HG03103 (cell line): ENCODE data around the gene ZFHX3.
"Not testable (repeated sequence)": the region's sequence is repeated elsewhere in the genome, so short reads cannot be mapped to it uniquely, and the experiment has no call there.

Source experiments
- ATAC-seq: cut with Tn5 transposase; IDR thresholded peaks from one replicate; pipeline ENCODE4 v1.9.1; 2021; ENCODE audit warnings: low read depth; ENCODE audit not compliant: unreplicated experiment

The ZFHX3 gene

DNA sequence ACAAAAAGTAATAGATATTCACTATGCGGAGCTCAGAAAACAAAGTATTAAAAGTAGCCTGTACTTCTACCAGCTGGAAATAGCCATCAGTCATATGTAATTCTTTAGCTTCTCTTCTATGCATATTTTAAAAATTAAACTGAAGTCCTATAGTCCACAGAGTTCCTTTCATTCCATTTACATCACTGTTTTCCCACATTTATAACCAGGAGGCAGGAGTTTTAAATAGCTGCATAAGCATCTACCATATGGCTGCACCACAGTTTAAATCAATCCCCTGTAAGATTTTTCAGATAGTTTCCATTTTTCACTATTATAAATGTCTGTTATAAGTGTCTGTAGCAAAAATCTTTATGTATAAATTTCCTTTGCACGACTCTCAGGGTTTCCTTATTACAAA is 45.1 kb downstream of the ZFHX3 start:
- ATAC-seq = no peak

DNA sequence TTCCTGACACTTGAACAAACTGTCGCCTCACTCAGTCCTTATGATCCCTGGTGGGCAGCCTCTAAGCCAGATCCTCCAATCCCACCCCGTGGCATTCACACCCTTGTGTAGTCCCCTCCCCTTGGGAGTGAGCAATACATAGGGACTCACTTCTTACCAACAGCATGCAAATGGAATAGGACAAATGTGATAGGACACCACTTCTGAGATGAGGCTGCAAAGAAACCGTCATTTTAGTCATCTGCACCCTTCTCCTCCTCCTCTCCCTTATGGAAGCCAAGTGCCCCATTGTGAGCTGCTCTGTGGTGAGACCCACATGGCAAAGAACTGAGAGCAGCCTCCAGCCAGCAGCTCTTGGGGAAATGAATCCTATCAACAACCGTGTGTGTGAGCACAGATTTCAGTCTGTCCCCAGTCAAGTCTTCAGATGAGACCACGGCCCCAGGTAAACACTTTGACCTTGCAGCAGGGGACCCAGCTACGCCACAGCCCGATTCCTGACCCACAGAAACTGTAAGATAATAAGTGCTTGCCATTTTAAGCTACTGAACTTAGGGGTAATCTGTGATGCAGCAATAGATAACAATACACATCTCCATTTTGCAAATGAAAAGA is 46.9 kb downstream of the ZFHX3 start:
- ATAC-seq = no peak

DNA sequence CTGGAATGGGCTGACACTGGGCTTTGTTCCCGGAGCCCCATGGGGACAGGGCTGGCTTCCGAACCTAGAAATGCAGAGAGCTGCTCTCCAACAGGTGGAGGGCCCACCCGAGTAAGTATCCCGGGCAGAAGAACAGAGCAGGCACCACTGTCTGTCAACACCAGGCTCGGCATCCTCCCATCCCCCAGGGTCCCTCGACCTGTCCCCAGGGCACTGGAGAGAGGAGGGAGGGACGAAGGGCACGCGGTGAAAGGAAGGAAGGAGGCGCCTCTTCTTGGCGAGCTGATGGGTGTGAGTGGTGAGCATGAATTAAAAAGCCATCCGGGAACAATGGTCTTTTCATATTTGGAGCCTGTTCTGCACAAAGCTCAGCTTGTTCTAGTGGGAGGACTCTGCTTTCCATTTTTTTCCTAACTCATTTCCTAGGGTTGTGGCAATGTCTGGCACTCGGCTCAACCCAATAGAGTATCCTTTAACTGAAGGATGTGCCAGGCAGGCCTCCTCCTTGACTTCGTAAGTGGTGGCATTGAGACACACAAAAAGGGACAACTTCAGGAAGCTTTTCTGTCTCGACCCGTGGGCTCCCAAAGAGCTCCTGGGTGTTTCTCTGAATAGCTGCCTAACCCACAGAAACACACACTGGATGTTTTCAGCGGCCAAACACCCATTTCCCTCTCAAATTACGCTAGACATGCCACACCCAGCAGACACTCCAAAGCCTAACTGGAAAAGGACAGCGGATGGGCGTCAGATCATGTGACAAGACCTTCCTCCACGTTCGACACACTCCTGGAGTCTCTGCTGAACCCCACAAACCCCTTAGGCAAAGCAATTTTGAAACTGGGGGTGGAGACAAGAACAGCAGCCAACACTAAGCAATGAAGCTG is 47.7 kb downstream of the ZFHX3 start:
- ATAC-seq = no peak

DNA sequence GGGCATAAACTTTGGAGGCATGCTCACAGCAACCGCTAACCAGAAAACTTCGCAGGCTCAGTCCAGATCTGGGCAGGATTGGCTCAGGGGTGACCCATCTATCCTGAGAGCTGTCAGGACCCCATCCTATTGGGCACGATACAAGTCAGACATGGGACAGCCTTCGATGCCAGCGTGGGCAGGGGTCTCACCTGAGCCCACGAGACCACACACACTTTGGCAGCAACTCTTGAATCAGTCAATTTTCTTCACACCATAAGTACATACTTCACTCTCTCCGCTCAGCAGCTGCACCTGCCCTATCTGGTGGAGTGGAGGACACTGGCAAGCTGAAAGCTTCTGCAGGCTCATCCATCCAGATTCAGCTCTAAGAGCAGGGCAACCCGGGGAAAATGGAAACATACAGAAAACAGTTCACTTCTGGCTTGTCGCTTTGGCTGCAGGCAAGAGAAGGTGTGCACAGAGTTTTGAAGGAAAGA is 48.3 kb downstream of the ZFHX3 start:
- ATAC-seq = no peak

DNA sequence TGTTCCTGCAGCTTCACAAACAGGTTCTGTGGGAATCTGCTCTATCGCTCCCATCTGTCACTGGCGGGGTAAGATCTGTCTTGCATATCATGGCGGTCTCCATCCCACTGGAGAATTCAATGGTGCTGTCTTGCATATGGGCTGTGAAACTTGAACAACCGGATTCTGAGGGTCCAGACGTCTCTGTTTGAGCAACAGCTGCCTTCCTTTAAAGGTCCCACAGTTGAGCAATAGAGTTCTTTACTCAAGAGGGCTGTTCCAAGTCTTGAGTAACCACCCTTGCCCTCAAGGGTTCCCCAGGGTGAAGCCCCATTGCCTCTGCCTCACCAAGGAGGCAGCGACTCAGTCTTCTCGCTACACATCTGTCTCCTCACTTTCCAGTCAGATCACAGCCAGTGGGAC is 50.8 kb downstream of the ZFHX3 start:
- no peak for ATAC-seq

DNA sequence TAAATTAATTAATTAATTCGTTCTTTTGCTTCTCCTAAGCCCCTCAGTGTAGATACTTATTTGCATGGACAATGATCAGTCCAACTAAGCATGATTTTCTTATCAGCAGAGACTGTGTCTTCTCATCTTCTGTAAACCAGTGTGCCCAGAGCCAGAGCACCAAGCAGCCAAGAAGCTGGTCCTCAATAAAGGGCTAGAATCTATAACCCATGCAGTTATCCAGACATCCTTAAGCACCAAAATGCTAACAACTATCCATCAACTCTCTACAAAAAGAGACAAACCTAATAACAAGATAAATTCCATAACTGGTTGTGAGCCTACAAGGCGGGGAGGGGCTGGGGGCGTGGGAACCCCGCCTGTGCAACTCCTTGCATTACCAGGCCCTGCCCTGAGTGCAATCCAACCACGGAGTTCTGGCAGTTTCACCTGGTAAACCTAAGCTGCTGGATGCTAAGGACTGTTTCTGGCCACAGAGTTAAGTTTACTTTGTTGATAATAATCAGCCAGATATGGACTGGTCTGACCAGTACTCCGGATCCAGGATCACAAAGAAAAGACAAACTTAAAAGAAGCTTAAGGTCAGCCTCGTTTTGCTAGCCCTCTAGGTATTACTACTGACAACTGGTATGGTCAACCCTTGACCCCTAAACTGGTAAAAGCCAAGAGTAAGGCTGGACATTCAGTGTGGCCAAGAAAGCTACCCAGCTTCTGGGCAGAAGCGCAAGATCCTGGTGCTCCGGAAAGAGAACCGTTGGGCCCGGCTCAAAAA is 51.5 kb downstream of the ZFHX3 start:
- no peak for ATAC-seq

DNA sequence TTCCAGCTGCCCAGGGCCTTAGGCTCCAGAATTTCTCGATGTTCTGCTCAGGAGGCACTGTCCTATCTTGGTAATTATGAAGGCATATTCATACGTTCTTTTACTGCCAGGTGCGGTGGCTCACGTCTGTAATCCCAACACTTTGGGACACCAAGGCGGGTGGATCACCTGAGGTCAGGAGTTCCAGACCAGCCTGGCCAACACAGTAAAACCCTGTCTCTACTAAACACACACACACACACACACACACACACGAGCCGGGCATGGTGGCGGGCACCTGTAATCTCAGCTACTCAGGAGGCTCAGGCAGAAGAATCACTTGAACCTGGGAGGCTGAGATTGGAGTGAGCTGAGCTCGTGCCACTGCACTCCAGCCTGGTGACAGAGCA is 52.1 kb downstream of the ZFHX3 start:
- not testable (repeated sequence) for ATAC-seq

DNA sequence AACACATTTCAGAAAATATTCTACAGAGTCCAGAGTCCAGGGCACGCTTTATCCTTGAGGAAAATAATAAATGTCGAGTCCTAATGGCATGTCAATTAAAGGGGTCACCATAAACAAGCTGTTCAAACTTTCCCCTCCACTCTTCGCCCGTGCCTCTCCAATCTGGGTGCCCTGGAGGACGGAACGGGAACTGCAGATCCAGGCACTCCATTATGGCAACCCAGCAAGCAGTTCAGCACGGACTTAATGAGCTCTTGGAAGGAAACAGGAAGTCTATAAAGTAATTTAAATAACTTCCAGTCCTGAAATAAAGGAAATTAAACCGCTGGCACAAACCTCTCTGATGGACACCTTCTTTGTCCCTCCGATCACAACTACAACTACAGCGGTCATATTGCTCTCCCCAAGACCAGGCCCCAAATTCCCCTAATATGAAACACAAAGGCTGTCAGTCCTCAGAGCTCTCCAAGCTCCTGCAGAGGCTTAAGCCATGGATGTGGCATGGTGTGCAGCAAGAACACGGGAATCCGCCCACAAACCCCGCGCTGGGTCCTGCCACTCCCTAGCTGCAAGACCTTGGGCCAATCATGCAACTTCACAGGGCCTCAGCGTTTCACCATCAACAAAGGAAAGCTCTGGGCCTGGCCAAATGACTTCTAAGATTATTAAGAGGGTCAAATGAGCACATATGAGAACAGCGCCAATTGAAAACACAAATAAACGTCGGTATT is 52.6 kb downstream of the ZFHX3 start:
- ATAC-seq = no peak

DNA sequence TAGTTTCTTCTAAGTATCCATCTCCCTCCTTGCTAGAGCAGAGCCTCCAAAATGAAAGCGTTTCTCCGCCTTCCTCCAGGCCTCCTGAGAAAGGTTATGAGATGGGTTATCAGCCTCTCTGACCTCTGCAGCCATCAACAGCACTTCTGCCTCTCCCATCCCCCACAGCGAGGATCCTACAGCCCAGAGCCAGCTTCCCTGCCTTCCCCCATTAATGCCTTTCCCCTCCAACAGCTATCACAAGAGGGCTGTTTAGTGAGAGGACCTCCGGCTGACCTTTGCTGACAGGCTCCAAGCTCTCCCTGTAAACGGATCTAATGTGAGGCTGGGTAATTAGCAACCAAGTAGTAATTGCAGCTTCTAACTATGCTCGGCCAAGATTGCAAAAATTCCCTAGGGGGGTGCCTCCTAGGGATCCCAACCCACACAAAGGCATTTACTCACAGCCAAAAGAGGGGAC is 55.8 kb downstream of the ZFHX3 start:
- no peak for ATAC-seq

DNA sequence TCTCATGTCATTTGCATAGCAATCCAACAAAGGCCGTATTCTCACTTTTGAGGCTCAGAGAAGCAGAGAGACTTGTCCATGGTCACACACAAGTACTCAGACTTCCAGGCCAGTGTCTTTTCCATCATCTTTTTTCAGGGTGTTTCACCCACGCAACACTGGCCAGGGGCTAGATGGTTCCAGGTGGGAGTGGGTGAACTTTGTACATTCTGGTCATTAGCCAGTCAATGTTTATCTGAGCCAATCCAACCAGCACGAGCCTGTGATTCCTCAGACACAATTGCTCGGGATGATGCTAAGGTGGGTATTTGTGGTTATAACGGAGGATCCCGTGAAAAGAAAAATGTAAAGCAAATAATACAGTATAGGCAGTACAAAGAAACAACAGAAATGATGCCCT is 56.3 kb downstream of the ZFHX3 start:
- no peak for ATAC-seq

DNA sequence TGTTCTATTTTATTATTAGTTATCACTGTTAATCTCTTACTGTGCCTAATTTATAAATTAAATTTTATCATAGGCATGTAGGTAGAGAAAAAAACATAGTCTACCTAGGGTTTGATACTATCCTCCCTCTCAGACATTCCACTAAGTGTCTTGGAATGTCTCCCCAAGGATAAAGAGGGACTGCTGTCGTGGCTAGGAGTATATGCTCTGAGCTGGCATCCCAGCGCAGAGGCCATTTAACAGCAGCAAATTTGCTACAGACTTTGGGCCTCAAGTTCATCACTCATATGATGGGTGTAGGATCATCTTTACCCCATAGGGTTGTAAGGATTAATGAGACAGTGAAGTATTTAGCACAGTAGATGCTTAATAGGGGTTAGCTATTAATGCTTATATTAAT is 56.7 kb downstream of the ZFHX3 start:
- ATAC-seq = no peak

DNA sequence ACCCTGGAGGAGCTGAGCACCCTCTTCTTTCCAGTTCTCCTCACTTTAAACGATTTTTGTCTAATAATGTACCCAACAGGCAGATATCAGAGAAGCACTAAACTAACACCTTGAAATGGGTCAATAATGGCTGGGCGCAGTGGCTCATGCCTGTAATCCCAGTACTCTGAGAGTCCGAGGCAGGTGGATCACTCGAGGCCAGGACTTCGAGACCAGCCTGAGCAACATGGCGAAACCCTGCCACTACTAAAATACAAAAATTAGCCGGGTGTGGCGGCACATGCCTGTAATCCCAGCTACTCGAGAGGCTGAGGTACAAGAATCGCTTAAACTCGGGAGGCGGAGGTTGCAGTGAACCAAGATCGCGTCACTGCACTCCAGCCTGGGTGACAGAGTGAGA is 57.4 kb downstream of the ZFHX3 start:
- ATAC-seq = no peak

DNA sequence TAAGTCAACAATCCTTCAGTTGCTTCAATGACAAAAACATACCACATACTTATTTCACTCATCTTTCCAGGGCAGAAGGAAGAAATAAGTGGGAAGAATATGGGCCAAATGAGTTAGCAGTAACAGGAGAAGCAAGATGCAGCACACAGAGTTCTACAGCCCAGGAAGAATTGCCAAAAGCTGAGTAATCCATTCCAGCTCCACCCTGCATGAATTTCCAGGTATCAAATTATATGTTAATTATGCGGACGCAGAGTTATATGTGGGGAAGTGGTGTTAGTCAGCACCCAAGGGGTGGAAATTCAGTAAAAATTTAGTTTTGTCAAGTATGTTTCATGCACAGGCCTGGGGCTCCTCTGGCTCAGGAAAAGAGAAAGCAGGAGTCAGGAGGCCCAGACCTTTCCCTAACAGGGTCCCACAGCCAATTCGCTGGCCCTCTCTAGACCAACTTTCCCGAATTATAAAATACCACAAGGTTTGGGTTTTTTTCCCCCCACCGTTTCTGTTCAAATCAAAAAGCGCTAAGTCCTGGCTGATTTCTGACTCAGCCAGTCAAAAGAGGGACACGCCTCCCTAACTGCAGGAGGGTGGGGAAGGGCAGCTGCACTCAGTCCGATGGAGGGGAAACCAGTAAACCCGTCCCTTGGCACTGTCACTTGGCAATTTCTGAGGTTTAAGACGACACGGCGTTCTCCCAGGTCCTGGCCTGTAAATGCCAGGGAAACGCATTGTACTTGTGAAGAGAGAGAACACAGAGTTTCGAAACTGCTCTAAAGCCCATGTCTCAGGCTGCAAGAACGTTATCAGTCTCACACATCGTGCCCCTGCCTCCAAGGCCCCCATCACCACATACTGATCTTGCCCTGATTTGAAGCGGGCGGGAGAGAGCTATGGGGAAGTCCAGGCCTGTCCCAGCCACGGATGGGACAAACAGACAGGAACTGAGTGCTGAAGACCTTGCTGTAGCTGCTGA is 58.1 kb downstream of the ZFHX3 start:
- no peak for ATAC-seq

DNA sequence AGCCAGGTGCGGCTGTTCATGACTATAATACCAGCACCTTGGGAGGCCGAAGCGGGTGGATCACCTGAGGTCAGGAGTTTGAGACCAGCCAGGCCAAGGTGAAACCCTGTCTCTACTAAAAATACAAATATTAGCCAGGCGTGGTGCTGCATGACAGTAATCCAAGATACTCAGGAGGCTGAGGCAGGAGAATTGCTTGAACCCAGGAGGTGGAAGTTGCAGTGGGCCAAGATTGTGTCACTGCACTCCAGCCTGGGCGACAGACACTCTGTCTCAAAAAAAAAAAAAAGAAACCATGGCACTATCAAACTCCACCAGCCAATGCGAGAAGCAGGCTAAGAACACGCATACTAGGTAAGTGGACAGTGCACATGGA is 58.7 kb downstream of the ZFHX3 start:
- not testable (repeated sequence) for ATAC-seq

DNA sequence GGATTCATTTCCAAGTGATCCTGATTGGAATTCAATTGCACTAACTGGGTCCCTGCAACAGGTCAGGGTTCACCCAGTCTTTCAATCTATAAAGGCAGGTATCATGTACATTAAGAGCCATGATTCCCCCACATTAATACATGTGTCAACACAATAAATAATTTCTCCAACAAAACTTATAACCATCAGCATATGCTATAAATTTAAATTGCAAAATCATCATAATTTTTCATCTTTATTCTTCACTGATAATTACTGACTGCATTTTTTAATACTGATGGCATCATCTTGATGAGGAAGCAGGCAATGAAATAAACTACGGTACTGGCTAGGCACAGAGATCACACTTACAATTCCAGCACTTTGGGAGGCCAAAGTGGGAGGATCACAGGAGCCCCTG is 59.4 kb downstream of the ZFHX3 start:
- no peak for ATAC-seq

DNA sequence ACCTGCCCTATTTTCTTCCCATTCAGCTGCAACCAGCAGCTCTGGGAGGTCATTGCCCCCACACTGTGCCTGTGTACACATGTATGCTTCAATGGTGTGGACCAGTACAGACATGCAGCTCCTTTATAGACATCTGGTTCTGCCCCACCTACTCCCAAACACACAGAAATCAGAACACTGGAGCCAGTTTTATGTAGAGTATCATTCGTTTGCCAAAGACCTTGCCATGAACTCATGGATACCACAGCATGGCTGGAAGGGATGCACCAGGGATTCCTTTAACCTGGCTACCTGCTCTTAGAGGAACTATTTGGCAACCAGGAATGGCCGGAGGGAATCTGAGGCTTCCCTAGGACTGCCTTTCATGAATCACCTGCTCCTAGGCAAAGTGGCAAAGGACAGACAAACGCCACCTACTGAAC is 60.4 kb downstream of the ZFHX3 start:
- ATAC-seq = no peak

DNA sequence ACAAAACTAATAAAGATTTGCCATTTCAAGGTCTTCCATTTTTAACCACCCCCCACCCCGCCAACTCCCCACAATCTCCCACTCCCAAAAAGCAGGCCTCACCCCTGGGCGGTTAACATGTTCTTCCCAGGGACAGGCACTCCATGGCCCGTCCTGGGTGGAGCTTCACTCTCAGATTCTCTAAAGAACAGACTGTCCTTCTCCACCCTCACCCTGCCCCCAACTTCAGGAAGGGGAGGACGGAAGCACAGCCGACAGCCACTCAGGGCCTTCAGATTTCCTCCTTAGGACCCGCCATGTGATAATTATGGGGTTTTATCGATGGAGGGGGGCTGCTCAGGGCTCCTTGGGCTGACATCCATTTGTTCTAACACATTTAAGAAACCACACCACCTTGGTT is 61.9 kb downstream of the ZFHX3 start:
- ATAC-seq = no peak

DNA sequence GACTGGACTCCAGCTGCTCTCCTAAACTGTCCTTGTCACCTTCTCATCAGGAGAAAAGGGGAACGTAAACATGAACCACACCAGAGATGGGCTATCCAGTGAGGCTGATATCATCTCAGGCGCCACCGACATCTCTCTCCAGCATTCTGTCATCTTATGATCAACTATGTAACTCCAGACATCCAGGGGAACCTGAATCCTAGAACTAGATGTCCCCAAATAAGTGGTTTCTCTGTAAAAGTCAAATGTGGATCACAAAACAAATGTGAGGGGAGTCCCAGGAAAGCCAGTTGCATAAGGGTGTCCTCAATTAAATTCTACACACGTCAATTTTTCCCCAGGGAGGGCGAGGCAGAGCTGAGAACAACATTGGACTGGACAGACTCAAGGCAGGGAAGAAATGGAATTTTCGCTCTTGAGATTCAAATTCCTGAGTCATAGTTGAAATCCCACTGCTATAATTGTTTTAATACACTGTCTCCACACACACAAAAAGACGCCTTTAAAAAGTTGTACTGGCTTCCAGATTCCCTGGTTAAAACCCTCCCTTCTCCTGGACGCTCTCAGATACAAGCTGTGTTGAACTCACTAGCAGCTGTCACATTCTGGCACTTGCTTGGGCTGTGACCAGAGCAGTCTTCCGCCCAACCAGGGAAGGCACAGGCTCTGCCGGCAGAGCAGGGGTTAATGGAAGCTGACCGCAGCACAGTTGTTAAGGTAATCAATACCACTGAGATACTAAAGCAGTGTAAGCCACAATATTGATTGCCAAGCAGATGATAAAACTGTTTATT is 62.6 kb downstream of the ZFHX3 start:
- ATAC-seq = no peak
